ENCODE results near the gene TENT4B.
"Not testable (repeated sequence)": the region's sequence is repeated elsewhere in the genome, so short reads cannot be mapped to it uniquely, and the experiment has no call there.

TENT4B gene

DNA sequence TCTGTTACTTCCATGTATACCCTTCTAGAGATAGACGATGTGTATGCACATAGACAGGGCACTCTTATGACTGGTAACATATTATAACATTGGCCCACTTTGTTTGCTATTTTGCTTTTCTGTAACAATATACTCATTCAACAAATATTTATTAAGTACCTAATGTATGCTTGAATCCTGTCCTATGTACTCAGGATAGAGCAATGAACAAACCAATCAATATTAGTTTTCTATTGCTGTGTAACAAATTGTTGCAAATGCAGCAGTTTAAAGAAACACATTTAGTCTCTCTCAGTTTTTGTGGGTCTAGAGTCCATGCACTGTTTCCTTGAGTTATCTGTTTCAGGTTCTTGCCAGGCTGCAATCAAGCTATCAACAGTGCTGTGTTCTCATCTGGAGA is 29.7 kb upstream of the TENT4B start:
- TF ChIP-seq ZFX (IDR thresholded peaks at IDR 0.05; ENCODE audit: borderline replicate concordance): no peak
- TF ChIP-seq, protein P1, sequence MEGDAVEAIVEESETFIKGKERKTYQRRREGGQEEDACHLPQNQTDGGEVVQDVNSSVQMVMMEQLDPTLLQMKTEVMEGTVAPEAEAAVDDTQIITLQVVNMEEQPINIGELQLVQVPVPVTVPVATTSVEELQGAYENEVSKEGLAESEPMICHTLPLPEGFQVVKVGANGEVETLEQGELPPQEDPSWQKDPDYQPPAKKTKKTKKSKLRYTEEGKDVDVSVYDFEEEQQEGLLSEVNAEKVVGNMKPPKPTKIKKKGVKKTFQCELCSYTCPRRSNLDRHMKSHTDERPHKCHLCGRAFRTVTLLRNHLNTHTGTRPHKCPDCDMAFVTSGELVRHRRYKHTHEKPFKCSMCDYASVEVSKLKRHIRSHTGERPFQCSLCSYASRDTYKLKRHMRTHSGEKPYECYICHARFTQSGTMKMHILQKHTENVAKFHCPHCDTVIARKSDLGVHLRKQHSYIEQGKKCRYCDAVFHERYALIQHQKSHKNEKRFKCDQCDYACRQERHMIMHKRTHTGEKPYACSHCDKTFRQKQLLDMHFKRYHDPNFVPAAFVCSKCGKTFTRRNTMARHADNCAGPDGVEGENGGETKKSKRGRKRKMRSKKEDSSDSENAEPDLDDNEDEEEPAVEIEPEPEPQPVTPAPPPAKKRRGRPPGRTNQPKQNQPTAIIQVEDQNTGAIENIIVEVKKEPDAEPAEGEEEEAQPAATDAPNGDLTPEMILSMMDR (IDR thresholded peaks at IDR 0.05): no peak
- no peak overlapping the region for H3K27ac ChIP-seq

DNA sequence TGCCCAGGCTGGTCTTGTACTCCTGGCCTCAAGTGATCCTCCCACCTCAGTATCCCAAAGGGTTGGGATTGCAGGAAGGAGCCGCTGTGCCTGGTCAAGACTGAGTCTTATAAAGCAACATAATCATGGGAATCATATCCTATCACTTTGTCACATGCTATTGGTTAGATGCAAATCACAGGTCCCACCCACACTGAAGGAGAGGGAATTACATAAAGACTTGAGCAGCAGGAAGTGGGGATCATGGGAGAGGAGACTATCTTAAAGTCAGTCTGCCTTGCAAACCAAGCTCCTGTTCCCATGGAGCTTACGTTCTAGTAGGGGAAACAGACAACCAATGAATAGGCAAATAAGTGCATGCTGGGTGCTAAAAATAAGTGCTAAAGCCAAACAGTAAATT is 28.3 kb upstream of the TENT4B start:
- H3K27ac ChIP-seq: no peak overlapping the region
- TF ChIP-seq ZFX (IDR thresholded peaks at IDR 0.05; ENCODE audit: borderline replicate concordance): no peak
- TF ChIP-seq, protein P1 (IDR thresholded peaks at IDR 0.05): no peak

DNA sequence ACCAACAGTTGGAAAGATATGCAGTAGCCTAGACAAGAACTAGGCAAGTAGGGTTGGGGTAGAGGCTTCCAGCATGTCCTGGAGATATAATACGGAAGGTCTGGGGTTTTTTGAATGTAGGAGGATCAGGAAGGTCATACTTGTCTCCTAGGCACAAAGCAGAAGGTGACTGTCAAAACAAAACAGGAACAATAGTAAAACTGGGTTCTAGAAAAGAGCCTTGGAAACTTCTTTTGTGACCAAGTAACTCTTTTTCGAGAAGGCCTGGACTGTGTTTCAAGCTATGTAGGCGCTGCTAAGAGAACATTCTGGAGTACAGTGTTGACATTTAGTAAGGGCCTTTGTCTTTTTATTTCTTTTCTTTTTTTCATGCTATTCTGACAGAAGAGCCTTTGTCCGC is 26.9 kb upstream of the TENT4B start:
- TF ChIP-seq, protein P1 (IDR thresholded peaks at IDR 0.05): no peak
- TF ChIP-seq ZFX (IDR thresholded peaks at IDR 0.05; ENCODE audit: borderline replicate concordance): no peak
- no peak overlapping the region for H3K27ac ChIP-seq

DNA sequence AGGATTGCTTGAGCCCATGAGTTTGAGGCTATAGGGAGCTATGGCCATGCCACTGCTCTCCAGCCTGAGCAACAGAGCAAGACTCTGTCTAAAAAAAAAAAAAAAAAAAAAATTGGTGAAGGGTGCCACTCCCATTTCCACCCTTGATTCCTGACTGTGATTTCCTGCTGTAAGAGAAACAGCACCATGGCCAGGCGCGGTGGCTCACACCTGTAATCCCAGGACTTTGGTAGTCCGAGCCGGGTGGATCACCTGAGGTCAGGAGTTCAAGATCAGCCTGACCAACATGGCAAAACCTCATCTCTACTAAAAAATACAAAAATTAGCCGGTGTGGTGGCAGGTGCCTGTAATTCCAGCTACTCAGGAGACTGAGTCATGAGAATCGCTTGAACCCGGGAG is 20.5 kb upstream of the TENT4B start:
- not testable (repeated sequence) for H3K27ac ChIP-seq

DNA sequence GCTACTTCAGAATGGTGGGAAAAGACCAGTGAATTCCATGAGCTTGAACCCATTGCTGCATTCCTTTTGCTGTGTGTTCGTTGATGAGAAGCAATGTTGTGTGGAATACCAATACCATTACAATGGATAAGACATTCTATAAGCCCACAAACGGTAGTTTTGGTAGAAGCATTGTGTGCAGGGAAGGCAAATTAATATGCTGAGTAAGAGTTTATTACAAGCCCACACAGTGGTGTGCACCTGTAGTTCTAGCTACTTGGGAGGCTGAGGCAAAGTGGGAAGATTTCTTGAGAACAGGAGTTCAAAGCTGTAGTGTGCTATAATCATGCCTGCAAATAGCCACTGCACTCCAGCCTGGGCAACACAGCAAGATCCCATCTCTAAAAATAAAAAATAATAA is 19.9 kb upstream of the TENT4B start:
- H3K27ac ChIP-seq: no peak overlapping the region
- no peak for TF ChIP-seq ZFX (IDR thresholded peaks at IDR 0.05; ENCODE audit: borderline replicate concordance)
- TF ChIP-seq, protein P1 (IDR thresholded peaks at IDR 0.05): no peak

DNA sequence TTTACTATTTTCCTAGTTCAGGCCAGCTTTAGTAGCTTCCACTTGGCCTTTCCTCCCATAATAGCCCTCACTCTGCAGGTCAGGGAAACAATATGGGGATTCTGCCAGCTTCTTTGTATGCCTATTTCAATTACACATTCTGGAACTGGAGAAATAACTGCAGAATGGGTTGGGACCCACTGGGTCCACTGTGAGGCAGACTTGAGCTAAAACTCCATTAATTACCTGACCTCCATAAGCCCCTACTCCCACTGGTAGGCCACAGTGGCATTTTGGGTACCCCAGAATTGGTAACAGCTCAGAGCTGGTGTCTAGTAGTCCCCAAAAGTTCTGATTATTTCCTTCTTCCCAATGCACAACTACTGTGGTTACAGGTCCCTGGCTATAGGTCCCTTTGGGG is 16.7 kb upstream of the TENT4B start:
- TF ChIP-seq, protein P1 (IDR thresholded peaks at IDR 0.05): no peak
- TF ChIP-seq ZFX (IDR thresholded peaks at IDR 0.05; ENCODE audit: borderline replicate concordance): no peak
- no peak overlapping the region for H3K27ac ChIP-seq

DNA sequence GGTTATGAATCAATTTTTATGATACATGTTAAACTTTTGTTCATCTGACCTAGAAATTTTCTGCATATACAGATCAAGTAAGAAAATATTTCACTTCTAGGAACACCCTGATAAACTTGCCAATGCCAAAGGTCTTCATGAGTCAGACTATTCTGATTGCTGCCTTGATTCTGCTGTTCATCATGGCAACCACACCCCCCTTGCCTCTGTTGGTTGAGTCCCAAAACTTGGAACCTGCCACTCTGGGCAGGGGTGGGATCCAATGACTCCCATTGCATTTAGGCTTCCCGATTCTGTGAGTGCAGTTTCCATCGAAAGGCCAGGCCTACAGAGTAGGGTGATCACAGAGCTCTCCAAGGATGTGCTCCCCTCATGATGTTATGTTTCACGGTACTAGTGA is 15.8 kb upstream of the TENT4B start:
- TF ChIP-seq ZFX (IDR thresholded peaks at IDR 0.05; ENCODE audit: borderline replicate concordance): no peak
- TF ChIP-seq, protein P1 (IDR thresholded peaks at IDR 0.05): no peak

DNA sequence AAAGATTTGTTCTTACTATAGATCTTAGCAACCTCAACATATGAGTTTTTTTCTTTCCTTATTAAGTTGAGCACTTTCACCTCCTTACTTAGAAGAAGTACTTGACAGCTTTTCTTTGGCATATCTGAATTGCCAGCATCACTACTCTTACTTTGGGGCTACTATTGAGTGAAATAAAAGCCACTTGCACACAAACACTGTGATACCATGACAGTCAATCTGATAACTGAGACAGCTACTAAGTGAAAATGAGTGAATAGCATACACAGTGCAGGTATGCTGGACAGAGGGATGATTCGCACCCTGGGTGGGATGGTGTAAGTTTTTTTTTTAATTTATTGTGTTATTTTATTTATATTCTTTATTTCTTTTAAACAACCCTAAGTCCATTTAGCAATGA is 13.5 kb upstream of the TENT4B start:
- H3K27ac ChIP-seq: no peak overlapping the region
- TF ChIP-seq ZFX (IDR thresholded peaks at IDR 0.05; ENCODE audit: borderline replicate concordance): no peak
- TF ChIP-seq, protein P1 (IDR thresholded peaks at IDR 0.05): no peak

More for the DNA sequence above, 15.8 kb upstream of the TENT4B start:
- no peak overlapping the region for H3K27ac ChIP-seq
